ENCODE measurements around the gene SLU7.

The SLU7 gene

GRCh38 chr5:160418561-160419457 lies at the start of gene SLU7:
Gene SLU7, minus strand, starts transcription at chr5:160419081. Its CDS starts 3,787 bp downstream, at chr5:160415294.
- peak; percentile 83 for DNase-seq (ENCODE audit: low read depth)

- DNase-seq (ENCODE audit: low read depth), result no peak
These were observed 49.6 kb upstream of the SLU7 start for GRCh38 chr5:160468363-160468975.

DNA sequence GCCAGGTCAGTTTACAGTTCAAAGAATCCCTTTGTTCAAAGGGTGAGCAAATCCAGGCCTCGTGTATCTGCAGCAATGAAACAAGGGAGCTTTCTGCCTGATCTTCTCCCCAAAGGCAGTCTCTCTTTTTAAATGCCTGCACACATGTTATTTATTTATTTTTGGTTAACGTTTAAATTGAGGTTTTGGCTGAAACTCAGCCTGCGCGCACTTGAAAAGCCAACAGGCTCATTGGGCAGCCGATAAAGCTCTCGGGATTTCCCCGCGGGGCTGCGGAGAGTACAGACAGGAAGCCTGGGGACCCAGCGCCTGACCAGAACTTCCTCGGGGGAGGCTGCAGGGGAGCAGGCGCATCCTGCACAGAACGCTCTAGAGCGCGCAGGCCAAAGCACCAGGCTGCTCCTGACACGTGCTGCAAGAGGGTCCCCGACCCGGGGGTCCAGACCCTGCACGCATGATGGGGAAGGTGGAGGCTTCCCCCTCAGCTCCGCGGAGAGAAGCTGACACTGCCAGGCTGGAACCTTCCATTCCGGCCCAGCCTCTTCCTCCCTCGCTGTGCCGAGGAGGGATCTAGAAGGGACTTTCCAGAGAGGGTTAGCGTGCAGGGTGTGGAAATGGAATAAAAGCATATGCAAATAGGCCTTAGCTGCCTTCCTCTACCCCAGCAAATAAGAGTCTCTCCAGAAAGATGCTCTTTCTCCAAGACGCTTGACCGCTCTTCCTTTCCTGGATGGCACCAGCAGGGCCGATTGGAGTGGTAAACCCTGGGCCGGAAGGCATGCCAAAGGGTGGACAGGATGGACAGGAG lies 48.9 kb upstream of the SLU7 start:
- DNase-seq (ENCODE audit: low read depth), result peak; percentile 79

GRCh38 chr5:160466889-160467554 lies 48.1 kb upstream of the SLU7 start:
- no peak for DNase-seq (ENCODE audit: low read depth)

DNA sequence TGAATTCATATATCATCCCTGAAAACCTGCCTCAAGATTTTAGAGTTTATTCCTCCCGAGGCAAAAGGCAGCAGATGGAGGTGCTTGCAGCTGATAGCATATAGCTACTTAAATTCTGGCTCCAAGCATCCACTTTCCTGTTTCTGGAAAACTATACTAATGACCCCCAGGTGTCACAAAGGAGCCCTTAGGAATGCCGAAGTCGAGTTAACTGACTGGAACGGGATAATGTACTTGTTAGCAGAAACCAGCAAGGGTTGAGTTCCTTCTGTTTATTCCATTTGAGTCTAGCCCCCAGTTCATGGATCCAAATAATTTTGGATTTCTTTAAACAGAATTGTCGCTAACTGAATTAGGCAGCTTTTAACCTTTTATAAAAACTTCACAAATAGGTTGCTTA lies 47.2 kb upstream of the SLU7 start:
- no peak for DNase-seq (ENCODE audit: low read depth)

GRCh38 chr5:160464466-160464797 lies 45.6 kb upstream of the SLU7 start:
- DNase-seq (ENCODE audit: low read depth), result no peak

DNA sequence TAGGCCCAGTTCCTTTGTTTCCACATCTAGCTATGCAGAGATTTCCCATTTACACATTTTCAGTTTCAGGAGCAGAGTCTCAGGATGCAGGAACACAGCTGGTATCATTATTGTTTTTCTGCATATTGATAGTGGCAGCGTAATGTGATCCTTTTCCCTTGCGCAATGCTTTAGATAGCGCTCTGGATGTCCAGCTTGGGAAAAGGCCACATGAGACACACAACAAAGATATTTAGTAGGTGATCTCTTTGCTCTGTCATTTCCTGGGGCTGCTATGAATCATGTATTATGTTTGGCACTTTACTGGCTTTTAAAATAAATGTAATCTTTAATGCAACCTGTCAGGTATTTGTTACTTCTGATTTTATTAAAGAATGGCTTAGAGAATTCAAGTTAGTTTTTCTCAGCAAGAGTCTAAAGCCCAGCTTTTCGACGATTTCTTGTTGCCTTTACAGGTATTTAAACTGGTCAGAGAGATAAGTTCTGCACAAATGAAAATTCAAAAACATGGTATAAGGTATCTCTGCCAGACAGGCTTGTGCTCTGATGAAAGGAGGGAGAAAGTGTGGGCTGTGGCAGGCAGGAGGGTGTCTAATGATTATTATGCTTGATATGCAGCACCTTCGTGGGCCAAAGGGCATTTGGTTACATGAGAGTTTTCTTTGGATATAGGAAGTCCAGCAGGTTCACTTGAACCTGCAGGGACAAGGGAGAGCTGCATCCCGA lies 45.0 kb upstream of the SLU7 start:
- no peak for DNase-seq (ENCODE audit: low read depth)

- no peak for DNase-seq (ENCODE audit: low read depth)
These were observed 44.3 kb upstream of the SLU7 start for GRCh38 chr5:160463227-160463626.

DNA sequence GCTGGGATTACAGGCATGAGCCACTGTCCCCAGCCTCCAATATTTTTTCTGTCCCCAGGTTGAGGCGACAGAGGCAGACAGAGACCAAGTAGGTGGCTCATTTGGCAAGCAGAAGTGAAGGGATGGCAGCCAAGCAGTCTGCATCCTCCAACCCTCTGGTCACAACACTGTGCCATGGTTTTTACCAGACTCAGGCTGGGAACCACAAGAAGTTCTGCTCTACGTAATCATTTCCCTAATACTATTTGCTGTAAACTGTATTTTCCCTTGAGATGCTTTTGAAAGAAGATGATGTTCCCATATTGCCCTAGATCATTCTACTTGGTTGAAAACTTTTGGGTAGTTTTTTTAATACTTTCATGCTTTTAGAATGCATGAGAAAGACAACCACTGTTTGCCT lies 43.3 kb upstream of the SLU7 start:
- no peak for DNase-seq (ENCODE audit: low read depth)

- no peak for DNase-seq (ENCODE audit: low read depth)
These were observed 42.5 kb upstream of the SLU7 start for GRCh38 chr5:160461378-160461777.

DNA sequence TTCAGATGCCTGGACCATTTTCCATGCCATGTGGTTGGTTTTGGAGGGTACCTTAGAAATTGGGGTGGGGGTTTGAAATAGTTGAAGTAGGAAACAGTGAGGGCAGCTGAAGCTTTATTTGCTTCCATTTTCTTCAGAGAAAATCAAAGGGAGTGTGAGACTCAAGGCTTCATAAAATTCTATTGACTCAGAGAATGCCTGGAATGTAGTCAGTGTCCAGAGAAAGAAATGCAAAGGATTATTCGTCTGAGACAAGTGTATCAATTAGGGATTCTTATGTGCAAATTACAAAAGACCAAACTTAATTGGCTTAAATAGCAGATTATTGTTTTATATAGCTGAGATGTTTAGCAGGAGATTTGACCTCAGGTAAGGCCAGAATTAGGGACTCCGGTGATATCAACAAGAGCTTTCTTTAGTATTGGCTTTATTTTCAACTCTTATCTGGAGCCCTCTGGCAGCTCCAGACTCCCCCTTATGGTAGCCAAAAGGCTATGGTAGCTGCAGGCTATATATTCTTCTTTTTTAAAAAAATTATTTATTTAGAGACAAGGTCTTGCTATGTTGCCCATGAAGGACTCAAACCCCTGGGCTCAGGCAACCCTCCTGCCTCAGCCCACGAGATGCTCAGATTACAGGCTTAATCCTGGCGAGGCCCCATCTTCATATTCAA lies 41.6 kb upstream of the SLU7 start:
- DNase-seq (ENCODE audit: low read depth), result no peak

DNA sequence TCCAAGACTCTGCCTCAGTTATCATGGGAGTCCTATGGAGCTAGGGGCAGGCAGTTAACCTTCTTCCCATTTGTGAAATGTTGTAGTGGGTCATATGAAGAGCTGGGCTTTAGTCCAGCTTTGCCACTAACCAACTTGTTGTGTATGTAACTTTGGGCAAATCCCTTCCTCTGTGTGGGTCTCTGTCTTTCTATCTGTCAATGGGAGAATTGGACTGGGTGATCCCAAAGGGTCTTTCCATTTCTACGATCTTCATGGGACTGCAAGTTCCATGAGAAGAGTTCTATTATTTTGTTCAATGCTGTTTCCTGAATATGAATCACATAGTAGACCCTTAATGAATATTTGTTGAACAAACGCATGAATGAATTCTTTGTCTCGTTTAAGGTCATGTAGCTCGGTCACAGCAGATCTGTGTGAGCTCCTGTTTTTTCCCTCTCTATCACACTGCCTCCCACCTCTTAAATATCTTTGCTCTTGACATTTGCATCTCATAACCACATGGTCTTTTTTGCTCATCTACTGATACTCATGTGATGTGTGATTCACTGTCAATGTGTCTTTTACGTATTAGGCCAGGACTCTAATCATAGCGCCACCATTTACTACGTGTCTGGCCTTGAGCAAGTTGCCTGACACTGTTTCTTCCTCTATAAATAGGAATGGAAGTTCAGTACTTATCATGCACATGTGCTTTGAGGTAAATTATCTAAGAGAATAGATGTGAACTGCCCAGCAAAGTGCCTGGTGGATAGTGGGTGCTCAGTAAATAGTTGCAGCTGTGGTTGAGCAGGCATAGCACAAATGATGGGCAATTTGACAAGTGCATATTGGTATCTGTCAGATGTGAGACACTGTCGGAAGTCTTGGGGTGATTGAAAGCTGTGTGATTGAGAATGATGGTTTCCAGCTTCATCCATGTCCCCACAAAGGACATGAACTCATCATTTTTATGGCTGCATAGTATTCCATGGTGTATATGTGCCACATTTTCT lies 40.2 kb upstream of the SLU7 start:
- DNase-seq (ENCODE audit: low read depth), result no peak

- DNase-seq (ENCODE audit: low read depth), result no peak
These were observed 38.4 kb upstream of the SLU7 start for GRCh38 chr5:160457252-160457651.

GRCh38 chr5:160456480-160457177 lies 37.7 kb upstream of the SLU7 start:
- no peak for DNase-seq (ENCODE audit: low read depth)

GRCh38 chr5:160455600-160455999 lies 36.7 kb upstream of the SLU7 start:
- no peak for DNase-seq (ENCODE audit: low read depth)

- no peak for DNase-seq (ENCODE audit: low read depth)
These were observed 34.9 kb upstream of the SLU7 start for GRCh38 chr5:160453751-160454150.

DNA sequence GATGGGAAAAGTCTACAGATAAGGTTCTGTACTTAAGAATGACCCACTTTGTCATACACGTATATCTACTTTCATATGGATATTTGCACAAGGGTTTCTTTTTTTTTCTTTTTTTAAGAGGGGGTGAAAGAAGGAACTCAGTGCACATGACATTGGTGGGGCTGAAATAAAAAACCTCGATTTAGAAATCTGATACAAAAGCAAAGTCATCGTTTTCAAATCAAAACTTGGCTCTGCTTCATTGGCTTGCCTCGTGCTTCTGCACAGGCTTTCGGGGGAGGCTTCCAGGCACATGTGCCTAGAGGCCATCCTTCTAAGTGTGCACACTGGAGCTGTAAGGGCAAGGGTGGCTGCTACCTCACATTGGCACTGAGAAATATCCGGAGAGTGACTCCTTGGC lies 33.9 kb upstream of the SLU7 start:
- no peak for DNase-seq (ENCODE audit: low read depth)

GRCh38 chr5:160452036-160452435 lies 33.2 kb upstream of the SLU7 start:
- DNase-seq (ENCODE audit: low read depth), result no peak

DNA sequence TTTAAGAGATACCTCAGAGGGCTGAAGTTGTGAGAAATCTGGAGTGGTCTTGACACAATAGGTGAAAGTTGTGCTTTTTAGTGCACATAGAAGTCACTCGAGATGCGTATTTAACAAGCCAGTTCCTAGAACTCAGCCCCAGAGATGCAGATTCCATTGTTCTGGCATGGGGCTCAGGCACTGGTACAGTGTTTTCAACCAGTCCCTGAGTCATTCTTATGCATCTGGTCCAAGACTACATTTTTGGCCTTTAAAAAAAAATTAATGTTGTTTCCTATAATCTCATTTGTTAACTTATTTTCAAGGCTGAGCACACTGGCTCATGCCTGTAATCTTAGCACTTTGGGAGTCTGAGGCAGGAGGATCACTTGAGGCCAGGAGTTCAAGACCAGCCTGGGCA lies 32.4 kb upstream of the SLU7 start:
- DNase-seq (ENCODE audit: low read depth), result no peak

All from T-helper 22 cell (primary cell).